Smooth muscle cell of the brain vasculature (primary cell): ENCODE data around the gene CALN1.
"Not testable (repeated sequence)": the region's sequence is repeated elsewhere in the genome, so short reads cannot be mapped to it uniquely, and the experiment has no call there.

Experiments
- DNase-seq: peaks from one replicate; pipeline ENCODE4 v3.0.0-alpha.2; 2012; ENCODE audit warnings: low read depth, low spot score

Gene CALN1

GRCh38 chr7:72412121-72412618, at the start of gene CALN1:
Gene CALN1, minus strand, starts transcription at chr7:72412338.
- not testable (repeated sequence) for DNase-seq

DNA sequence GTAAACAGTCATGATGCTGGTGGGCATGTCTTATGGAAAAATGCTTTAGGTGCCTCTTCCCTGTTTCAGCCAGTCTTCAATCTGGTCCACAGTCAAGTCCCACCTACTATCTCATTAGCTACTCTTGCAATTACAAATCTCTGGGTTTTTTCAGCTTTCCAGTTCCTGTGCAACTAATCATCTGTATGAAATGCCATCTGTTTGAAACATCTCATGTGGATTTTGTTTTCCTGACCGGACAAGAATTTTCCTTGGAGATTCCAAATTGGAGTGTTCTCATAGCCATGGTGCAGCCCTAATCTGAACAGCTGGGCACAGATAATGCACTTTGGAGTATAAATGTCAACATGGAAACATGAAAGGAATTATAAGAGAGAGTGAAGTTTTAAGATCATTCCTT, 41.3 kb upstream of the CALN1 start:
- no peak for DNase-seq

DNA sequence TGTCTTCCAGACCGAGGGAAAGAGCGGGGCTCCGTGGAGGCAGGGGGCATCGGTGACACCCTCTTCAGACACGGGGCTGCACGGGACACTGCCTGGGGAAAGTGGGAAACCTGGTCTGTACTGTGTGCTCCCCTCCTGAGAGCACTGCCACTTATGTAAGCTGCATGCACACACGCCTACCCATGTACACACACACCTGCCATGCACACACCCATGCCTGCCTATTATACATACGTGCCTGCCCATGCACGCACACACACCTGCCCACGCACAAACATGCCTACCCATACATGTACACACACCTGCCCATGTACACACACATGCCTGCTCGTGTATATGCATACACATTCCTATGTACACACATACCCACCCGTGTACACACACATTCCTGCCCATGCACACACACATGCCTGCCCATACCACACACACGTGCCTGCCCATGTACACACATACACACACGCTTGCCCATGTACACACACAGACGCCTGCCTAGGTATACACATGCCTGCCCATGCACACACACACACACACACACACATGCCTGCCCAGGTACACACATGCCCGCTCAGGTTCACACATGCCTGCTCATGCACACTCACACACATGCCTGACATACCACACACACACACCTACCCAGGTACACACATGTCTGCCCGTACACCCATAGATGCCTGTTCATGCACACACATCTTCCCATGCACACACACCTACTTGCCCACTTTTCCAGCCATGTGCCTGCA, 35.5 kb upstream of the CALN1 start:
- no peak for DNase-seq

- DNase-seq = no peak
Observed at GRCh38 chr7:72446591-72447462, 34.7 kb upstream of the CALN1 start.

- no peak for DNase-seq
Observed at GRCh38 chr7:72446131-72446530, 34.0 kb upstream of the CALN1 start.

DNA sequence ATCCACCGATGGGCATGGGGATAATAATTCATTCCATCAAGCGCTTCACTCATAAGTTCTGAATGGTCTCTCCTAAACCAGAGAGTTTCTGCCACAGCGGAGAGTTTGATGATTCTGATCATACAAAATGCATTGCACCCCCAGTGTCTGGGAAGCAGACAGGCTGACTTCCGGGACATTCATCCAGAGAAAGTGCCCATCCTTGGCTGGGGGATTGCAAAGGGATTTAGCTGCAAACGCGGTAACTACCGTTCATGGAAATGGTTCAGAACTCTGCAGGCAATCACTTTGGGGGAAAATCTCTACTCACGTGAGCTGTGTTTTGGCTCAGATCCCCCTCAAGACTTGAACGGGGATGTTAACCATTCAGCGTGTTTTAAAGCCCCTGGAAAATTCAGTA, 33.4 kb upstream of the CALN1 start:
- no peak for DNase-seq

- DNase-seq = no peak
Observed at GRCh38 chr7:72445075-72445474, 32.9 kb upstream of the CALN1 start.

DNA sequence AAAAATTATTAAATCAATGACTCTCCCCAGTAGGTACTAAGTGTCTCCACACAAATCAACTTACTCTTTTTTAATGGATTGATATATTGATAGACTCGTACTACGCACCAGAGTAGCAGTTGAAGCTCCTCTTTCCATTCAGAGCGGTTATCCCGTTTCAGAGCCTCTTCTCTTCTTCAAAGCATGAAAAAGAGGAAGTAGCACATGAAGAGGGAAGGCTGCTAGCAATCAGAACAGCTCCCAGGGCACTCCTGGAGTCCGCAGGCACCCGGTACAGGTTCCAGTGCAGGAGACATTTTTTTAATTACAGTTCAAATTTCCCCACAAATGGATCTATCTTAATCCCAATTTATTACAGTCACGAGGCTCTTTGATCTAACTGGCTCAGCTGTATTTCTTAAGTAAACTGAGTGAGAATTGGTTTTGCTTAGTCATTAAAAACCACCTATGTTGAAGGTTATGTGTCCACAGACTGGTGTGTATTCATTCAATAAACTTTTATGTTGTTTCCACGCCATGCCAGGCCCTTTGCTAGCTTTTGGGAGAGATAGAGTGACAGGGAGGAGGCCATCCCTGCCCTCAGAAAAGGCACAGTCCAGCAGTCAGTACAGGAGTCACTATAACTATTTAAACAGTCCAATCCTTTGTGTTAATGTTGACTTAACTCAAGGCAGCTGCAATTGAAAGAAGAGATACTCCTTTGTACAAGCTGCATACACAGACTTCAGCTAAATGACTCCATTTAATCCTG, 32.1 kb upstream of the CALN1 start:
- DNase-seq = no peak

DNA sequence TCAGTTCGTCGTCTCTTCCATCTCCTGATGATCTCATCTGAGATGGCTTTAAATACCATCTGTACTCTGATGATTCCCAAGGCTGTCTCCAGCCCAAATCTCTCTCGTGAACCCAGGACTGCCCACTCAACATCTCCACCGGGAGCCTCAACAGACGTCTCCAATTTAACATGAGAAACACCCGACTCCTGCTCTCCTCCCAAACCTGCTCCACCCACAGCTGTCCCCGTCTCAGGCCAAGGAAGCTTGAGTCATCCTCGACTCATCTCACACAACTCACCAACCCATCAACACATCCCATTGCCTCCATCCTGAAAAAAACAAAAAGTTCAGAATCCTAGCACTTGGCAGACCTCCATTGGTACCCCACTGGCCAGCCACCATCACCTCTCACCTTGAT, 29.7 kb upstream of the CALN1 start:
- DNase-seq = no peak

GRCh38 chr7:72438491-72438890, 26.4 kb upstream of the CALN1 start:
- no peak for DNase-seq

DNA sequence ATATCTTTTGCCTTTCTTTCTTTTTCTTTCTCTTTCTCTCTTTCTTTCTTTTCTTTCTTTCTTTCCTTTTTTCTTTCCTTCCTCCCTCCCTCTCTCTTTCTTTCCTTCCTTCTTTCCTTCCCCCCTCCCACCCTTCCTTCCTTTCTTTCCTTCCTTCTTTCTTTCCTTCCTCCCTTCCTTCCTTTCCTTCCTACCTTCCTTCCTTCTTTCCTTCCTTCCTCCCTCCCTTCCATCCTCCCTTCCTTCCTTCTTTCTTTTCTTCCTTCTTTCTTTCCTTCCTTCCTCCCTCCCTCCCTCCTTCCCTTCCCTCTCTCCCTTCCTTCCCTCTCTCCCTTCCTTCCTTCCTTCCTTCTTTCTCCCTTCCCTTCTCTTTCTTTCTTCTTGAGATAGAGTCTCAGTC, 25.5 kb upstream of the CALN1 start:
- DNase-seq = no peak

DNA sequence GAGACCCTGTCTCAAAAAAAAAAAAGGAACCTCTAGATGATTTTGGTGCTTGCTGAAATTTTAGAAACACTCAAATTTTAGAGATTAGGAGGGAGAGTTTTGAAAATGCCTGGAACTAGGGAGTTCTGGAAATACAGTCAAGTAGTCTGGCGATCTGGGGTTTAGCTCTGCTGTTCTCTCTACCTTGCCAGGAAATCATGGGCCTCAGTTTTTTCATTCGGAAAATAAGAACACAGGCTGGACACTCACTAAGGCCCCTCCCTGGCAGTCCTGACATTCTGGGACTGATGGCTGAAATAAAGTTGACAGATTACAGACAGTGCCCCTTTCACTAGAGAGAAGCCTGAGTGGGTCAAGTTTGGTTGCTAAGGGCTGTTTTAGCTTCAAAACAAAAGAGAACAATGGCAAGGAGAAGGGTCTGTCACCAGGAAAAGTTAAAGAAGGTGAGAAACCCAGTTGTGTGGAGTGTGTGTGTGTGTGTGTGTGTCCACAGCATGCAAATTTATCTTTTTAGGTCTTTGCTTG, 25.0 kb upstream of the CALN1 start:
- no peak for DNase-seq

DNA sequence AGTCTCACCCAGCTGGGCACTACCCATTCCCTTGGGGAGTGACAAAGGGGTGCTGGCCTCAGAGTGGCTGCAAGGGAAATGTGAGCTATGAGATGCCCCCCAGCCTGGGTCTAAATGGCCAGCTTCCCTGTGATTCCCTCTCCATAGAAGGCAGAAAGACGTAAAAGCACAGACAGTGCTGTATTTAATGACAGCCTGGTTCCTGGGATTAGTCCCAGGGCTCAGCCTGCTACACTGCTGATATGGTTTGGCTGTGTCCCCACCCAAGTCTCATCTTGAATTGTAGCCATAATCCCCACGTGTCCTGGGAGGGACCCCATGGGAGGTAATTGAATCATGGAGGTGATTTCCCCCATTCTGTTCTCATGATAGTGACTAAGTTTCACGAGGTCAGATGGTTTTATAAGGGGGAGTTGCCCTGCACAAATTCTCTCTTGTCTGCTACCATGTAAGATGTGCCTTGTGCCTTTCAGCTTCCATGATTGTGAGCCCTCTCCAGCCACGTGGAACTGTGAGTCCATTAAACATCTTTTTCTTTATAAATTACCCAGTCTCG, 23.9 kb upstream of the CALN1 start:
- no peak for DNase-seq

GRCh38 chr7:72435366-72435765, 23.2 kb upstream of the CALN1 start:
- DNase-seq = no peak

- DNase-seq = no peak
Observed at GRCh38 chr7:72430531-72430930, 18.4 kb upstream of the CALN1 start.

DNA sequence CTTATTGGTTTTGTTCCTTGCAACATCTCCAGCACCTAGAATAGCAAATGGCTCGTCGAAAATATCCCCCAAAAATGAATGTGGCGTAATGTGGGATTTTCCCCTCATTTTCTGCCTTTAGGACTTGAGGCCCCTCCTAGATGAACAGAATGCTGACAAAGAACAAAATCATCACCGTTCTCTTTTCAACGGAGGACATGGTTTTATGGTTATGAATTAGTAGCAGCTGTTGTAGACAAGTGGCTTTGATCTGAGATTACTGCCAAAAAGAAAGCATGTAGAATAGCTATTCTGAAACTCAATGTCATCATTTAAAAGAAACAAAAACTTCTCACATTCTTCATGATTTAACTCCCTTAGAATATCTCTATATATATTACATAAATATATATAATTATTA, 17.2 kb upstream of the CALN1 start:
- DNase-seq = no peak

DNA sequence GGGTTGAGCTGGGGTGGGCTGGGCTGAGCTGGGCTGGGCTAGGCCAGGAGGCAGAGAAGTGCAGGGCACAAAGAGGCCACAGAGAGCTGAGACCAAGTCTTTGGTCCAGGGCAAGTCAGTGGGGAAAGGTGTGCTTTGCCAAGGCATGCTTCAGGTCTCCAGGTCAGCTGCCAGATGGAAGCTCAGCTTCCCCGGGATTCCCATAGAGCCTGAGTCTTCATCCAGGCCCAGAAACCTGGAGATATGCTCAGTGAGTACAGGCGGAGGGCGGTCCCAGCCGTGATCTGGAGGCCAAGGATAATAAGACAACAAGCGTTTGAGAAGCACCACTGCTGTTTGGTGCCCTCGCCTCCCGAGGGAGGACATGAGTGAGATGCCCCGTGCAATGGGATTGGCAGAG, 4.7 kb upstream of the CALN1 start:
- no peak for DNase-seq

DNA sequence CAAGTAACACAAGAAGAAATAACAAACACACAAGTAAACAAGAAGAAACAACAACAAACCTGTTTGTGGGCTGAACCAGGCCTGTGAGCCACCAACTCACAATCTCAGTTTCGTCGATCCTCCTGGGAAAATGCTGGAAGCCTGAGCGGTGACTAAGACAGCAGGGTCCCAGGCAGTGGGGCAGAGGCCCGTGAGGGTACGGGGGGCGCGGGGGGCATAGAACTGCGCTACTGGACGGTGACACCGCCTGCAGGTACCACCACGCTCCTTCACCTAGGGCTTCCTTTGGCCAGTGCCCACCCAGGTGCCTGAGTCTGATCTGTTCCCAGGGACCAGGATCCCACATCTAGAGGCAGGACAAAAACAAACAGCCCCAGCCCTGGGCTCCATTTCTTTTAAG, 3.4 kb upstream of the CALN1 start:
- DNase-seq = no peak

- DNase-seq = no peak
Observed at GRCh38 chr7:72413886-72414285, 1.7 kb upstream of the CALN1 start.

DNA sequence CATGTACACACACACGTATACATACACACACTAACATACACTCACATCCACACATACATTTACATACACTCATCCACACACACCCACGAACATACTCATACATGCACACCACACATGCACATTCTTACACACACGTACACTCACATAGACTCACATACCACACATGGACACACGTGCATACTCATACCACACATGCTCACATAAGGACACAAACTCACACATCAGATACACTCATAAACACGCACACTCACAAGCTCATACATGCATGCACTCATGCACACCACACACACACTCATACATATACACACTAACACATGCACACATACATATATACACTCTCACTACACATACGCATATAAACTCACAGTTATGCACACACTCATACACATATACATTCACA, 1.2 kb upstream of the CALN1 start:
- DNase-seq = no peak

GRCh38 chr7:72411419-72411818, 719 bp downstream of the CALN1 start:
- no peak for DNase-seq

- no peak for DNase-seq
Observed at GRCh38 chr7:72409638-72410015, 2.5 kb downstream of the CALN1 start.
